GM12878 (cell line): ENCODE results near the gene DHRS7C. TPM values are rescaled to one million over a fixed set of nuclear protein-coding genes. Genes with fewer than 3 reads are reported as not detected.

Experiments used
- ATAC-seq: fragments of 200-7000 bp; cut with Tn5 transposase; 3 replicates; pipeline ENCODE4 v1.9.1; 2020; ENCODE audit warnings: mild to moderate bottlenecking, moderate library complexity
- BruUV-seq: library from RNA; stranded (reverse); fragments of 400-500 nt; replicated peaks from 2 replicates; lab custom pipeline; 2021; lab: Mats Ljungman, UMichigan
- CTCF ChIA-PET: fragments of 300-600 bp; sonication (Branson Sonifier 250); formaldehyde crosslinking; extraction: SDS; loops from one replicate; lab custom pipeline; 2021; ENCODE audit warnings: inconsistent platforms; lab: Yijun Ruan, JAX
- POLR2A ChIA-PET: fragments of 350-600 bp; formaldehyde crosslinking; extraction: SDS; loops from one replicate; lab custom pipeline; 2021; ENCODE audit warnings: inconsistent platforms; lab: Charles Lee
- RAD21 ChIA-PET: fragments of 300-600 bp; sonication (Branson Sonifier 250); formaldehyde crosslinking; loops from one replicate; lab custom pipeline; 2023; ENCODE audit warnings: antibody characterized with exemption; ENCODE audit not compliant: unreplicated experiment; lab: Charles Lee
- SMC1A ChIA-PET: fragments of 300-600 bp; sonication (Branson Sonifier 250); formaldehyde crosslinking; loops from one replicate; lab custom pipeline; 2023; ENCODE audit not compliant: unreplicated experiment, uncharacterized antibody; lab: Charles Lee
- DNase-seq: peaks from one replicate; pipeline ENCODE4 v3.0.0-alpha.2; 2011; ENCODE audit warnings: low read depth, low spot score
- FAIRE-seq: peaks from 3 replicates; lab custom pipeline; 2011; peaks lifted over from hg19 to GRCh38; lab: Jason Lieb, UNC
- H2AFZ ChIP-seq: 2 replicates; pipeline ENCODE4 v1.6.0; 2011; ENCODE audit warnings: low read depth, low read length, control low read depth; ENCODE audit not compliant: control insufficient read depth
- H3K27ac ChIP-seq: 2 replicates; pipeline ENCODE4 v1.5.1; 2011; ENCODE audit warnings: control low read depth; ENCODE audit not compliant: control insufficient read depth, insufficient read depth
- H3K27me3 ChIP-seq, 2 experiments: replicated peaks in 1 of 2; 2 replicates each; pipeline versions ENCODE4 v1.6.0 to v1.6.1; 2011; ENCODE audit warnings: low read length in 1 of 2; ENCODE audit not compliant: control insufficient read depth in 2 of 2, insufficient read depth in 2 of 2
- H3K36me3 ChIP-seq, 2 experiments: 2 replicates each; pipeline ENCODE4 v1.5.1; 2011; ENCODE audit warnings: low read length in 1 of 2; ENCODE audit not compliant: control insufficient read depth in 2 of 2, insufficient read depth in 2 of 2
- H3K4me1 ChIP-seq: 2 replicates; pipeline ENCODE4 v1.6.1; 2011; ENCODE audit warnings: mild to moderate bottlenecking, low read length, moderate library complexity, mixed read lengths; ENCODE audit not compliant: control insufficient read depth, insufficient read depth
- H3K4me2 ChIP-seq: 2 replicates; pipeline ENCODE4 v1.6.0; 2011; ENCODE audit warnings: control low read depth; ENCODE audit not compliant: control insufficient read depth, insufficient read depth
- H3K4me3 ChIP-seq: fragments of 200-600 bp; sonication (generic); 2 replicates; pipeline ENCODE4 v1.5.1; 2016
- H3K79me2 ChIP-seq: 2 replicates; pipeline ENCODE4 v1.6.0; 2011; ENCODE audit warnings: low read length; ENCODE audit not compliant: control insufficient read depth, insufficient read depth
- H3K9ac ChIP-seq: 2 replicates; pipeline ENCODE4 v1.8.0; 2011; ENCODE audit warnings: low read length, control low read depth, mixed read lengths; ENCODE audit not compliant: control insufficient read depth, insufficient read depth
- H3K9me3 ChIP-seq: replicated peaks from 3 replicates; pipeline ENCODE4 v1.5.1; 2011; ENCODE audit warnings: mild to moderate bottlenecking, low read length; ENCODE audit not compliant: control insufficient read depth, insufficient read depth
- H4K20me1 ChIP-seq: 2 replicates; pipeline ENCODE4 v1.6.0; 2011; ENCODE audit not compliant: control insufficient read depth, insufficient read depth
- ATF7 ChIP-seq: fragments of 450-650 bp; IDR thresholded peaks from 2 replicates; pipeline ENCODE4 v1.6.1; 2016; ENCODE audit warnings: low read depth, mild to moderate bottlenecking
- BRCA1 ChIP-seq: IDR thresholded peaks from 2 replicates; pipeline ENCODE4 v1.6.1; 2011; ENCODE audit warnings: low read depth, low read length, improper control_type of control experiment
- DPF2 ChIP-seq: fragments of 450-650 bp; IDR thresholded peaks from 2 replicates; pipeline ENCODE4 v1.6.1; 2017; ENCODE audit warnings: mild to moderate bottlenecking
- MYB ChIP-seq: fragments of 150-350 bp; IDR thresholded peaks from 2 replicates; pipeline ENCODE4 v1.6.1; 2014; ENCODE audit warnings: mild to moderate bottlenecking, low read depth, low read length, borderline replicate concordance
- SMC3 ChIP-seq: IDR thresholded peaks from 2 replicates; pipeline ENCODE4 v1.6.1; 2011; ENCODE audit warnings: low read length, improper control_type of control experiment, borderline replicate concordance
- ZNF217 ChIP-seq: fragments of 450-650 bp; IDR thresholded peaks from 2 replicates; pipeline ENCODE4 v1.6.1; 2017; ENCODE audit warnings: antibody characterized with exemption, mild to moderate bottlenecking
- ZNF622 ChIP-seq: fragments of 450-650 bp; IDR thresholded peaks from 2 replicates; pipeline ENCODE4 v1.6.1; 2017; ENCODE audit warnings: mild to moderate bottlenecking, inconsistent platforms
- WGBS: methylation state at CpG from one replicate; pipeline ENCODE4 v1.1.6; 2016; ENCODE audit warnings: low lambda C conversion rate; ENCODE audit not compliant: insufficient replicate concordance, insufficient coverage; ENCODE audit errors: missing lambda C conversion rate; 5-methylcytosine and 5-hydroxymethylcytosine counted together
- in situ Hi-C: fragments of 300-500 bp; cut with MboI; formaldehyde crosslinking; loops from 9 replicates; pipeline ENCODE4 v1.14.3; 2018; ENCODE audit warnings: mixed read lengths
- intact Hi-C: fragments of 100-400 bp; cut with micrococcal nuclease; formaldehyde crosslinking; loops from one replicate; pipeline ENCODE4 v1.14.2; 2022; ENCODE audit not compliant: unreplicated experiment
- polyA plus RNA-seq, 11 experiments: library from polyadenylated mRNA; depleted of rRNA in 4 of 11; unstranded in 6 of 11; stranded (reverse) in 5 of 11; fragments of >200 nt; fragmentation: Nextera tagmentation in 4 of 11; fragmentation: Illumina TruSeq in 1 of 11; extraction: Ambion mirVana in 4 of 11; extraction: Trizol in 1 of 11; gene quantifications; 1 replicate in 1 of 11; 2 replicates in 10 of 11; pipeline versions ENCODE4 v1.2.1 to v1.2.3, GENCODE V29; 2011 to 2016; ENCODE audit warnings: inconsistent platforms in 2 of 11, missing spikeins in 2 of 11, low read depth in 1 of 11
- total RNA-seq, 4 experiments: library from RNA; depleted of rRNA in 3 of 4; stranded (reverse); fragments of >200 nt in 3 of 4; fragmentation: Illumina TruSeq in 1 of 4; extraction: Trizol in 1 of 4; gene quantifications; 2 replicates each; pipeline versions ENCODE4 v1.2.1 to v1.2.3, GENCODE V29; 2013 to 2021
- TF ChIP-seq, protein P1 (sequence below): fragments of 150-350 bp; IDR thresholded peaks from 2 replicates; pipeline ENCODE4 v1.6.1; 2014; ENCODE audit warnings: mild to moderate bottlenecking, low read depth, low read length
- TF ChIP-seq, protein P2 (sequence below): IDR thresholded peaks from 2 replicates; pipeline ENCODE4 v1.6.1; 2011; ENCODE audit warnings: mild to moderate bottlenecking, low read depth, low read length, moderate library complexity; ENCODE audit not compliant: insufficient replicate concordance

DHRS7C gene
- total and polyA plus RNA-seq, 10 of the 15 experiments (the other 5 are each of a cell fraction or from before 2014, with no cell fraction given): not detected

DNA sequence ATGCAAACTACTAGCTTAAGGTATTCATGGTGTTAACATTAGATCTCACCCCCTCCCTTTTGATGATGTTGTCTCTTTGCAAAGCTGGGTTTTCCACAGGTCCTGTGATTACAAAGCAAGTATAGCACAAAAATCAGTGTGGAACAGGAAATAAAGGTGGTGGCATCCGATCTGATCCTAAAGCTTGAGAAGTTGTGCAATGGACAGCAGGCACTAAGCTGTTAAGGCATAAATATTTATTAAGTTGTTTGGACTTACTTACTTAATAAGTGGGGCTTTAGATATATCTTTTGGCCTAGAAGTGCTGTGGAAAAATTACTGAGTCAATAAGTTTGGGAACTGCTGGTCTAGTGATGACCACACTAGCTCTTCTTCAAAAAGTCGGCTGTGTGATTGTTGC, 39.3 kb upstream of the DHRS7C start:
- Histone ChIP-seq H3K36me3 (no peaks in the 10 kb centered on the region), H3K27ac (no peak overlapping the region), H3K27me3 (peaks cover 0 to 2% of the 10 kb centered on the region in 2 experiments; a peak in 1 of 4 replicates), H3K4me1 (no peaks in the 10 kb centered on the region), H3K4me3 (no peak overlapping the region), H3K9me3 (no peaks in the 10 kb centered on the region), H4K20me1 (no peaks in the 10 kb centered on the region), H2AFZ (no peak overlapping the region), H3K79me2 (no peaks in the 10 kb centered on the region), H3K4me2 (no peak overlapping the region), H3K9ac (no peak overlapping the region)
- SMC1A ChIA-PET: no interaction called here
- RAD21 ChIA-PET: no interaction called here
- CTCF ChIA-PET: interaction anchor here (0.7 kb wide), 1 partner anchor 66 kb away, joined by 3 read pairs; no protein-coding TSS in a partner anchor
- FAIRE-seq (no peak), ATAC-seq (no peak), DNase-seq (no peak)
- in situ Hi-C loops: loop anchor here (10.0 kb wide), 1 partner anchor 64 kb away; no protein-coding TSS in a partner anchor
- BruUV-seq: no TSS peak
- TF ChIP-seq, protein P1, sequence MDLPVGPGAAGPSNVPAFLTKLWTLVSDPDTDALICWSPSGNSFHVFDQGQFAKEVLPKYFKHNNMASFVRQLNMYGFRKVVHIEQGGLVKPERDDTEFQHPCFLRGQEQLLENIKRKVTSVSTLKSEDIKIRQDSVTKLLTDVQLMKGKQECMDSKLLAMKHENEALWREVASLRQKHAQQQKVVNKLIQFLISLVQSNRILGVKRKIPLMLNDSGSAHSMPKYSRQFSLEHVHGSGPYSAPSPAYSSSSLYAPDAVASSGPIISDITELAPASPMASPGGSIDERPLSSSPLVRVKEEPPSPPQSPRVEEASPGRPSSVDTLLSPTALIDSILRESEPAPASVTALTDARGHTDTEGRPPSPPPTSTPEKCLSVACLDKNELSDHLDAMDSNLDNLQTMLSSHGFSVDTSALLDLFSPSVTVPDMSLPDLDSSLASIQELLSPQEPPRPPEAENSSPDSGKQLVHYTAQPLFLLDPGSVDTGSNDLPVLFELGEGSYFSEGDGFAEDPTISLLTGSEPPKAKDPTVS: no peak
- TF ChIP-seq BRCA1: no peak
- TF ChIP-seq DPF2: no peak
- TF ChIP-seq, protein P2, sequence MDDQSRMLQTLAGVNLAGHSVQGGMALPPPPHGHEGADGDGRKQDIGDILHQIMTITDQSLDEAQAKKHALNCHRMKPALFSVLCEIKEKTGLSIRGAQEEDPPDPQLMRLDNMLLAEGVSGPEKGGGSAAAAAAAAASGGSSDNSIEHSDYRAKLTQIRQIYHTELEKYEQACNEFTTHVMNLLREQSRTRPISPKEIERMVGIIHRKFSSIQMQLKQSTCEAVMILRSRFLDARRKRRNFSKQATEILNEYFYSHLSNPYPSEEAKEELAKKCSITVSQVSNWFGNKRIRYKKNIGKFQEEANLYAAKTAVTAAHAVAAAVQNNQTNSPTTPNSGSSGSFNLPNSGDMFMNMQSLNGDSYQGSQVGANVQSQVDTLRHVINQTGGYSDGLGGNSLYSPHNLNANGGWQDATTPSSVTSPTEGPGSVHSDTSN: no peak
- no peak for TF ChIP-seq SMC3
- TF ChIP-seq ATF7: no peak
- TF ChIP-seq ZNF622: no peak
- no peak for TF ChIP-seq MYB
- no peak for TF ChIP-seq ZNF217
- POLR2A ChIA-PET: no interaction called here
- intact Hi-C loops: no loop called here
- 28% methylated on average over 2 of the region's 2 CpGs for WGBS
